Activated CD8-positive, alpha-beta T cell treated with anti-CD3 and anti-CD28 coated beads for 36 hours (primary cell): Measurements from ENCODE around the gene KCNJ15. TPM values are rescaled to one million over a fixed set of nuclear protein-coding genes. Genes with fewer than 3 reads are reported as not detected.

ENCODE experiments used
- ATAC-seq: fragments of 200-7000 bp; cut with Tn5 transposase; one replicate; pipeline ENCODE4 v1.10.0; 2021; ENCODE audit warnings: mild to moderate bottlenecking, moderate library complexity
- CTCF ChIA-PET: fragments of 350-600 bp; sonication (Branson Sonifier 250); formaldehyde crosslinking; loops from one replicate; lab custom pipeline; 2021; ENCODE audit warnings: antibody characterized with exemption; lab: Charles Lee
- POLR2A ChIA-PET: fragments of 350-600 bp; sonication (Branson Sonifier 250); formaldehyde crosslinking; loops from one replicate; lab custom pipeline; 2021; ENCODE audit warnings: antibody characterized with exemption; lab: Charles Lee
- DNase-seq: peaks from one replicate; pipeline ENCODE4 v3.0.0-alpha.2; 2020
- H3K27ac Mint-ChIP-seq: one replicate; pipeline ENCODE4 v1.8.0; 2021; ENCODE audit warnings: mild to moderate bottlenecking, mixed read lengths
- H3K27me3 Mint-ChIP-seq: one replicate; pipeline ENCODE4 v1.8.0; 2021; ENCODE audit warnings: mixed read lengths
- H3K36me3 Mint-ChIP-seq: one replicate; pipeline ENCODE4 v1.8.0; 2021; ENCODE audit warnings: low read depth, mixed read lengths
- H3K4me1 Mint-ChIP-seq: one replicate; pipeline ENCODE4 v1.8.0; 2021; ENCODE audit warnings: low read depth, mixed read lengths
- H3K4me3 Mint-ChIP-seq: one replicate; pipeline ENCODE4 v1.8.0; 2021; ENCODE audit warnings: mild to moderate bottlenecking, moderate library complexity, mixed read lengths
- H3K9me3 Mint-ChIP-seq: one replicate; pipeline ENCODE4 v1.8.0; 2021; ENCODE audit warnings: mixed read lengths
- intact Hi-C: fragments of 100-400 bp; cut with micrococcal nuclease; formaldehyde crosslinking; loops from one replicate; pipeline ENCODE4 v1.10.0; 2022
- total RNA-seq, 2 experiments: library from RNA; stranded (reverse); gene quantifications; one replicate each; pipeline ENCODE4 v1.2.3, GENCODE V29; 2021
- TF ChIP-seq, protein P1 (sequence below): fragments of 200-600 bp; IDR thresholded peaks from one replicate; pipeline ENCODE4 v1.8.0; 2022; ENCODE audit warnings: antibody characterized with exemption, mild to moderate bottlenecking

Gene KCNJ15
- total RNA-seq, 2 experiments from 2014 or later = 0.43 TPM; not detected in 1

DNA sequence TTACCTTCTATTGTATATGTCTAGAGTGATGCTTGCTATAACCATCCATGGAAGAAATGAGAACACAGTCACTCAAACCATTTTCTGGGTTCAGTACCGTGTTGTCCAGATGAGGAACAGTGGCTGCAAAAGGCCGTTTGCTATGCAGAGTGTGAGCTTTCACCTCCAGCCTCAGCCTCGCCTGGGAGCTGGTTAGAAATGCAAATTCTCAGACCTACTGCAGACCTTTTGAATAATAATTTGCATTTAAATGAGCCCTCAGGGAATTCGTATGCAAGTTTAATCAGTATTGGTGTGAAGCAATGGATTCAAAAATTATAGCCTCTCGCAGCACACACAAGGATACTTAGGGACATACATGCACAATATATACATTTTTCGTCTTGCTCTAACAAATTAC is 24.1 kb downstream of the KCNJ15 start:
- H3K36me3 Mint-ChIP-seq = no peaks in the 10 kb centered on the region
- ATAC-seq (no peak), DNase-seq (no peak)
- TF ChIP-seq, protein P1, sequence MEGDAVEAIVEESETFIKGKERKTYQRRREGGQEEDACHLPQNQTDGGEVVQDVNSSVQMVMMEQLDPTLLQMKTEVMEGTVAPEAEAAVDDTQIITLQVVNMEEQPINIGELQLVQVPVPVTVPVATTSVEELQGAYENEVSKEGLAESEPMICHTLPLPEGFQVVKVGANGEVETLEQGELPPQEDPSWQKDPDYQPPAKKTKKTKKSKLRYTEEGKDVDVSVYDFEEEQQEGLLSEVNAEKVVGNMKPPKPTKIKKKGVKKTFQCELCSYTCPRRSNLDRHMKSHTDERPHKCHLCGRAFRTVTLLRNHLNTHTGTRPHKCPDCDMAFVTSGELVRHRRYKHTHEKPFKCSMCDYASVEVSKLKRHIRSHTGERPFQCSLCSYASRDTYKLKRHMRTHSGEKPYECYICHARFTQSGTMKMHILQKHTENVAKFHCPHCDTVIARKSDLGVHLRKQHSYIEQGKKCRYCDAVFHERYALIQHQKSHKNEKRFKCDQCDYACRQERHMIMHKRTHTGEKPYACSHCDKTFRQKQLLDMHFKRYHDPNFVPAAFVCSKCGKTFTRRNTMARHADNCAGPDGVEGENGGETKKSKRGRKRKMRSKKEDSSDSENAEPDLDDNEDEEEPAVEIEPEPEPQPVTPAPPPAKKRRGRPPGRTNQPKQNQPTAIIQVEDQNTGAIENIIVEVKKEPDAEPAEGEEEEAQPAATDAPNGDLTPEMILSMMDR = no peak
- H3K4me3 Mint-ChIP-seq = no peak overlapping the region
- peaks cover 3% of the 10 kb centered on the region for H3K27me3 Mint-ChIP-seq
- intact Hi-C loops = no loop called here
- H3K27ac Mint-ChIP-seq = no peak overlapping the region
- ChIA-PET POLR2A (interaction anchor here (0.7 kb wide), 1 partner anchor 328 kb away, joined by 3 read pairs; no protein-coding TSS in a partner anchor), CTCF (interaction anchor here (1.0 to 1.2 kb wide), 2 partner anchors 13 to 62 kb away, joined by 3 read pairs; no protein-coding TSS in a partner anchor)
- H3K4me1 Mint-ChIP-seq = peaks cover 7% of the 10 kb centered on the region
- H3K9me3 Mint-ChIP-seq = no peaks in the 10 kb centered on the region

DNA sequence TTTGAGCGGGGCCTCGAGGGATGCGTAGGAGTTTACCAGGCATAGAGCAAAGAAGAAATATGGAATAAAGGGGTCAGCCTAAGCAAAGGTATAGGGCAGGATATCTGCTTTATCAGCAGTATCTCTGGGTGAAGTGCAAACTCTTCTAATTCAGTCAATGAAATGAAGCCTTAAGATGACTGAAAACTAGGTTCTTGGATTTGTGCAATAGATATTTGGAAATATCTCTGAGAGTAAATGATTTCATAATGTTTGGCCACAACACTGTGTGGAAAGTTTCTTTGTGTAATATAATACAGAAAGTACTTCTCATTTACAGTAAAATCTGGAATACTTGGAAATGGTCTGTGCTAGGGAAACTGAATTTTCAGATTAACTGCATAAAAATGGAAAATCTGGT is 26.1 kb downstream of the KCNJ15 start:
- Mint-ChIP-seq H3K27ac (no peak overlapping the region), H3K9me3 (no peaks in the 10 kb centered on the region), H3K27me3 (peaks cover 6% of the 10 kb centered on the region), H3K4me1 (no peaks in the 10 kb centered on the region), H3K4me3 (no peak overlapping the region), H3K36me3 (no peaks in the 10 kb centered on the region)
- ATAC-seq (no peak), DNase-seq (no peak)
- ChIA-PET POLR2A (no interaction called here), CTCF (no interaction called here)
- TF ChIP-seq, protein P1 = no peak
- intact Hi-C loops = no loop called here

DNA sequence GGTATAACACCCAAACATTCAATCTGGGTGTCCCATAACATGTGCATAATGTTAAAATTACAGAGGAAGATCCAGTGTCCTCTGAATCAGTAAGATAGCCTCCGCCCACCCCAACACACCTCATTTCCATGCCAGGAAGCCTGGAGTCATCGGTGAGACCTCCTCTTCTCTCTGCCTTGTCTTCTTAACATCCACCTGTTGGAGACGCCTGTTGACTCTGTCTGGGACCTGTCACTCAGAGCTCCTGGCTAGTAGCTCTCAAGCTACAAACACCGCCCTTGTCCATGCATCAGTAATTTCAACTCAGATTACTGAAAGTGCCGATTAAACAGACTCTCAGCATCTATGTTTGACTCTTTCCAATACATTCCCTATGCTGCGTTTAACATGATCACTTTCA is 27.4 kb downstream of the KCNJ15 start:
- intact Hi-C loops = no loop called here
- no peak overlapping the region for H3K4me3 Mint-ChIP-seq
- POLR2A ChIA-PET = no interaction called here
- H3K27me3 Mint-ChIP-seq = peaks cover 3% of the 10 kb centered on the region
- no peak for DNase-seq
- ATAC-seq = no peak
- no peak overlapping the region for H3K27ac Mint-ChIP-seq
- TF ChIP-seq, protein P1 = no peak
- no peaks in the 10 kb centered on the region for H3K4me1 Mint-ChIP-seq
- no peaks in the 10 kb centered on the region for H3K9me3 Mint-ChIP-seq
- H3K36me3 Mint-ChIP-seq = no peaks in the 10 kb centered on the region
- CTCF ChIA-PET = no interaction called here

DNA sequence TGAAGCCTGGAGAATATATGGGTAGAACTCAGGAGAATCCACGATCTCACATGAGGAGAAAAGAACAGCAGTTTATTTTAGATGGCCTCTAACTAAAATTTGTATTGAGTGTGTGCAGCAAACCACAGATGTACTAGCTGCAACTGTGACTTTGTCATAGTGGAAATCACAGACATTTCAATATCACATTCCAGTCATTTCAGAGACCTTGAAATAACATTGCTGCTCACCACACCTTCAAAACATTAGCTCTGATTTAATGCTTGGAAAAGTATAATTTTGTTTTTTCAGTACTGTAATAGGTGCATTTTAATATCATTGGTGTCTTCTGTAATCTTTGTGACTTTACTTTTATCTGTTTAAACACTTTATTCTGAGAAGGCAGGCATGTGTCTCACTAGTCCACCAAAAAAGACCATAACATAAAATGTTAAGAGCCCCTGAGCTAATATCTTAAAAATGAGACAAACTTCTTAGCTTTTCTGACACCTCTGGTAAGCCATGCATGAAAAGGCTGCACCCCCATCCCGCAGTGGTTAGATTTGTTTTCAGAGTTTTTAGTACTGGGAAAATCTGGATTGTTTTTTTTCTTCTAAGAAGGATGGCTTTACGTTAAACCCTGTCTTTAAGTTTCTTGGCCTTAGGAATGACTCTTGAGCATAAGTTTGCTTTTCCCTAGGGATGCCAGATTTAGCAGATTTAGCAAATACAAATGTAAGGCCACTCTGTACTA is 30.1 kb downstream of the KCNJ15 start:
- POLR2A ChIA-PET = no interaction called here
- H3K27me3 Mint-ChIP-seq = peaks cover 5% of the 10 kb centered on the region
- no peaks in the 10 kb centered on the region for H3K4me1 Mint-ChIP-seq
- no peak overlapping the region for H3K27ac Mint-ChIP-seq
- no peaks in the 10 kb centered on the region for H3K36me3 Mint-ChIP-seq
- intact Hi-C loops = no loop called here
- no peak overlapping the region for H3K4me3 Mint-ChIP-seq
- TF ChIP-seq, protein P1 = no peak
- H3K9me3 Mint-ChIP-seq = no peaks in the 10 kb centered on the region
- CTCF ChIA-PET = interaction anchor here (2.1 kb wide), 1 partner anchor 66 kb away, joined by 4 read pairs; no protein-coding TSS in a partner anchor
- DNase-seq = no peak
- no peak for ATAC-seq

DNA sequence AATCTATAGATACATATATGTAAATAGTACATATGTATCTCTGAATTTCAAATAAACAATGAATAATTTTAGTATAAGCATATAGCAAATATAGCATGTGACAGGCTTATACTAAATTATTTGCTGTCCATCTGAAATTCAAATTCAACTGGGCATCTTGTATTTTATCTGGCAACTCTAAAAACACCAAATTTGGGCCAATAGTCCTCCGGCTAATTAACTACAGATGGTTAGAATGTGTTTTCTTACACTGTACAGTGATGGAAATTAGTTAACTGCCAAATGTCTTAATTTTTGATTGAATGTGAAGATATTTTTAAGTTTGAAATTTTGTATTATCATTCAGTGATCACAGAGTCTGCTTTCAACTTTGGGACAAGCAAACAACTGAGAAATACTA is 30.7 kb downstream of the KCNJ15 start:
- Mint-ChIP-seq H3K9me3 (no peaks in the 10 kb centered on the region), H3K27ac (no peak overlapping the region), H3K36me3 (no peaks in the 10 kb centered on the region), H3K27me3 (peaks cover 5% of the 10 kb centered on the region), H3K4me1 (no peaks in the 10 kb centered on the region), H3K4me3 (no peak overlapping the region)
- POLR2A ChIA-PET = no interaction called here
- intact Hi-C loops = no loop called here
- TF ChIP-seq, protein P1 = no peak
- CTCF ChIA-PET = no interaction called here
- no peak for DNase-seq
- no peak for ATAC-seq
